GM23338 (cell line): Measurements from ENCODE around the gene FKBP8. TPM values are rescaled to one million over a fixed set of nuclear protein-coding genes. Genes with fewer than 3 reads are reported as not detected.
A peak's percentile ranks its signal among the peaks of the same experiment; 100 is the strongest.

Source experiments
- ATAC-seq: fragments of 200-7000 bp; cut with Tn5 transposase; 3 replicates; pipeline ENCODE4 v1.9.1; 2020
- DNase-seq: peaks from one replicate; pipeline ENCODE4 v3.0.0-alpha.2; 2015; ENCODE audit warnings: low spot score
- H2AFZ ChIP-seq: fragments of 200-600 bp; sonication (generic); 2 replicates; pipeline ENCODE4 v1.8.0; 2016; ENCODE audit warnings: antibody characterized with exemption, mild to moderate bottlenecking, moderate library complexity
- H3F3A ChIP-seq: fragments of 200-600 bp; sonication (generic); replicated peaks from 2 replicates; pipeline ENCODE4 v1.8.0; 2017; ENCODE audit warnings: antibody characterized with exemption, mixed run types, low read depth
- H3K27ac ChIP-seq: fragments of 200-600 bp; sonication (generic); 2 replicates; pipeline ENCODE4 v1.6.1; 2016; ENCODE audit warnings: low read depth
- H3K27me3 ChIP-seq: fragments of 200-600 bp; sonication (generic); 2 replicates; pipeline ENCODE4 v1.8.0; 2016; ENCODE audit warnings: mild to moderate bottlenecking, mixed run types, moderate library complexity; ENCODE audit not compliant: insufficient read depth
- H3K36me3 ChIP-seq: fragments of 200-600 bp; sonication (generic); 2 replicates; pipeline ENCODE4 v1.8.0; 2016; ENCODE audit warnings: mild to moderate bottlenecking; ENCODE audit not compliant: insufficient read depth
- H3K4me1 ChIP-seq: fragments of 200-600 bp; sonication (generic); 2 replicates; pipeline ENCODE4 v1.8.0; 2016; ENCODE audit warnings: mild to moderate bottlenecking, moderate library complexity; ENCODE audit not compliant: insufficient read depth
- H3K4me2 ChIP-seq: fragments of 200-600 bp; sonication (generic); 2 replicates; pipeline ENCODE4 v1.7.1; 2017; ENCODE audit warnings: mixed run types
- H3K4me3 ChIP-seq: fragments of 200-600 bp; sonication (generic); 2 replicates; pipeline ENCODE4 v1.6.1; 2016; ENCODE audit warnings: mixed run types
- H3K79me2 ChIP-seq: fragments of 200-600 bp; sonication (generic); replicated peaks from 2 replicates; pipeline ENCODE4 v1.8.0; 2017; ENCODE audit warnings: mild to moderate bottlenecking; ENCODE audit not compliant: insufficient read depth
- H3K9me2 ChIP-seq: fragments of 200-600 bp; sonication (generic); 2 replicates; pipeline ENCODE4 v1.8.0; 2017; ENCODE audit not compliant: insufficient read depth
- H4K20me1 ChIP-seq: fragments of 200-600 bp; sonication (generic); replicated peaks from 2 replicates; pipeline ENCODE4 v1.8.0; 2017; ENCODE audit warnings: mild to moderate bottlenecking; ENCODE audit not compliant: insufficient read depth
- H3K27ac Mint-ChIP-seq: 2 replicates; pipeline ENCODE4 v1.8.0; 2020; ENCODE audit warnings: inconsistent platforms, mild to moderate bottlenecking, moderate library complexity, mixed read lengths
- H3K27me3 Mint-ChIP-seq: 3 replicates; pipeline ENCODE4 v1.8.0; 2022; ENCODE audit warnings: low read depth, mild to moderate bottlenecking, moderate library complexity, mixed read lengths, inconsistent platforms; ENCODE audit not compliant: insufficient read depth, poor library complexity
- H3K36me3 Mint-ChIP-seq: 3 replicates; pipeline ENCODE4 v1.8.0; 2021; ENCODE audit warnings: low read depth, mild to moderate bottlenecking, inconsistent platforms, moderate library complexity, mixed read lengths
- H3K4me1 Mint-ChIP-seq: 3 replicates; pipeline ENCODE4 v1.8.0; 2020; ENCODE audit warnings: mild to moderate bottlenecking, inconsistent platforms, mixed read lengths
- H3K4me3 Mint-ChIP-seq: 3 replicates; pipeline ENCODE4 v1.8.0; 2021; ENCODE audit warnings: moderate library complexity, mild to moderate bottlenecking, inconsistent platforms, mixed read lengths
- H3K9me3 Mint-ChIP-seq: 3 replicates; pipeline ENCODE4 v1.8.0; 2020; ENCODE audit warnings: moderate library complexity, mild to moderate bottlenecking, inconsistent platforms, mixed read lengths
- EZH2phosphoT487 ChIP-seq: fragments of 200-600 bp; sonication (generic); IDR thresholded peaks from one replicate; pipeline ENCODE4 v1.8.1; 2018; ENCODE audit warnings: antibody characterized with exemption; ENCODE audit not compliant: unreplicated experiment
- NANOG ChIP-seq: IDR thresholded peaks from 2 replicates; pipeline ENCODE4 v1.6.1; 2016; ENCODE audit warnings: antibody characterized with exemption, borderline replicate concordance
- POLR2AphosphoS5 ChIP-seq: IDR thresholded peaks from 2 replicates; pipeline ENCODE4 v1.6.1; 2016; ENCODE audit warnings: antibody characterized with exemption, low read depth
- STAT1 ChIP-seq: IDR thresholded peaks from one replicate; pipeline ENCODE4 v1.6.1; 2016; ENCODE audit warnings: antibody characterized with exemption; ENCODE audit not compliant: unreplicated experiment
- ZNF331 ChIP-seq: fragments of 250-450 bp; sonication (Bioruptor Pico); IDR thresholded peaks from 2 replicates; pipeline ENCODE4 v1.5.0; 2020; ENCODE audit warnings: low read depth, mild to moderate bottlenecking, moderate library complexity
- ZNF462 ChIP-seq: fragments of 250-450 bp; sonication (Bioruptor Pico); IDR thresholded peaks from 2 replicates; pipeline ENCODE4 v1.5.0; 2020; ENCODE audit warnings: mild to moderate bottlenecking, moderate library complexity
- polyA plus RNA-seq: library from polyadenylated mRNA; unstranded; fragments of >200 nt; fragmentation: Nextera tagmentation; extraction: Ambion mirVana; gene quantifications from 2 replicates; pipeline ENCODE4 v1.2.1, GENCODE V29; 2016
- total RNA-seq: library from RNA; depleted of rRNA; stranded (reverse); fragments of >200 nt; shearing (Covaris generic); gene quantifications from 2 replicates; pipeline ENCODE4 v1.2.3, GENCODE V29; 2014

The FKBP8 gene
- total and polyA plus RNA-seq, 2 experiments from 2014 or later = 158 to 367 TPM

- TF ChIP-seq ZNF462 (CRISPR knock-in tag) (no peak), POLR2AphosphoS5 (peak; percentile 94)
Measured at GRCh38 chr19:18571564-18572344, 28.4 kb upstream of the FKBP8 start, which contains the start of gene UBA52 (continued).

GRCh38 chr19:18568367-18568766 is 25.0 kb upstream of the FKBP8 start:
- peaks cover 17% of the 10 kb centered on the region for H3K79me2 ChIP-seq
- no peak overlapping the region for H3K4me2 ChIP-seq
- peaks cover 8% of the 10 kb centered on the region for H3K4me1 ChIP-seq
- peaks cover 16% of the 10 kb centered on the region for H3F3A ChIP-seq
- H3K27ac ChIP-seq = no peak overlapping the region
- no peaks in the 10 kb centered on the region for H3K27me3 ChIP-seq
- peaks cover 14% of the 10 kb centered on the region for H4K20me1 ChIP-seq
- Mint-ChIP-seq H3K4me3 (no peak overlapping the region), H3K4me1 (peaks cover 12% of the 10 kb centered on the region), H3K27me3 (peaks cover 20% of the 10 kb centered on the region), H3K36me3 (peaks cover 73% of the 10 kb centered on the region), H3K9me3 (no peaks in the 10 kb centered on the region), H3K27ac (no peak overlapping the region)
- H2AFZ ChIP-seq = no peak overlapping the region
- peaks cover 28% of the 10 kb centered on the region; the same call in 1 of the 2 replicates for H3K36me3 ChIP-seq
- no peak overlapping the region for H3K4me3 ChIP-seq
- H3K9me2 ChIP-seq = no peaks in the 10 kb centered on the region
- no peak for ATAC-seq
- no peak for DNase-seq
- TF ChIP-seq ZNF462 (CRISPR knock-in tag) = no peak
- TF ChIP-seq EZH2phosphoT487 = no peak
- no peak for TF ChIP-seq NANOG
- TF ChIP-seq ZNF331 (CRISPR knock-in tag) = no peak
- TF ChIP-seq STAT1 = no peak
